NCI-H82 (cell line): ENCODE data around the gene LRRK1.

Experiments used
- DNase-seq: peaks from one replicate; lab custom pipeline; 2025; lab: John Stamatoyannopoulos, UW

The LRRK1 gene

DNA sequence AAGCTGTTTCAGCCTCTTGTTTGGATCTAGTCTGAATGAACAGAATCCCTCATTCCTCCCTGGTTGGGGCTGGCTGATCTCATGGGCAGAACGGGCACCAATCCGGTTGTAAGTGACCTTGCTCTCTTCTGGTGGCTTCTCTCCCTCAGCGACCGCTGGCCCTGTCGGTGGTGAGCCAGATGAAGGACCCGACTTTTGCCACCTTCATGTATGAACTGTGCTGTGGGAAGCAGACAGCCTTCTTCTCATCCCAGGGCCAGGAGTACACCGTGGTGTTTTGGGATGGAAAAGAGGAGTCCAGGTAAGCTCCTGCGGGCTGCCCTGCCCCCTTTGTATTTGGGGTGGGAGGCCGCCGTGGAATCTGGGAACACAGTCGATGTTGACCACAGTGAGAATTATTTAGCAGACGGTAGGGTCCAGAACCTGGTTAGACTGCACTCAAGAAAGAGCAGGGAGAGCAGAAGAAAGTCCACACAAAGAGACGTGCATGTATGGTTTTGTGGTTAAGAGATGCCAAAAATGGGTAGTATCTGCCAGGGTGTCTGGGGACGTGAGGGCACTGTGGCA lies 138.8 kb downstream of the LRRK1 start:
- no peak for DNase-seq

DNA sequence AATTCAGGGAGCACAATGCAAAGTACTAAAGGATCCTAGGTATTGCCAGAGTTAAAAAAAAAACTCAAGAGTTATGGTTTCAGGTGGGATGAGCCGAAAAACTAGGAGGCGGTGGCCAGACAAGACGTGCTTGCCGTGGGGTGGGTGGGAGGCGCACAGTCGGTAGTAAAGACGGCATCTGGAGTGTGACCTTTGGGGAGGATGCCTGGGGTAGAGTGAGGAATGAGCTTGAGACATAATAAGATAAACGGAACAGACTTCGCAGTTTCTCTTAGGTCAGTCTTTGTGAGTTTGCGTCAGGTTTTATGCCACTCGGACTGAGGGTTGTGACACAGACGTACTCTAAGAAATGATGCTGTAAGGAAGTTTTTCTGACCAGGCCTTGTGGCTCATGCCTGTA lies 139.6 kb downstream of the LRRK1 start:
- no peak for DNase-seq

DNA sequence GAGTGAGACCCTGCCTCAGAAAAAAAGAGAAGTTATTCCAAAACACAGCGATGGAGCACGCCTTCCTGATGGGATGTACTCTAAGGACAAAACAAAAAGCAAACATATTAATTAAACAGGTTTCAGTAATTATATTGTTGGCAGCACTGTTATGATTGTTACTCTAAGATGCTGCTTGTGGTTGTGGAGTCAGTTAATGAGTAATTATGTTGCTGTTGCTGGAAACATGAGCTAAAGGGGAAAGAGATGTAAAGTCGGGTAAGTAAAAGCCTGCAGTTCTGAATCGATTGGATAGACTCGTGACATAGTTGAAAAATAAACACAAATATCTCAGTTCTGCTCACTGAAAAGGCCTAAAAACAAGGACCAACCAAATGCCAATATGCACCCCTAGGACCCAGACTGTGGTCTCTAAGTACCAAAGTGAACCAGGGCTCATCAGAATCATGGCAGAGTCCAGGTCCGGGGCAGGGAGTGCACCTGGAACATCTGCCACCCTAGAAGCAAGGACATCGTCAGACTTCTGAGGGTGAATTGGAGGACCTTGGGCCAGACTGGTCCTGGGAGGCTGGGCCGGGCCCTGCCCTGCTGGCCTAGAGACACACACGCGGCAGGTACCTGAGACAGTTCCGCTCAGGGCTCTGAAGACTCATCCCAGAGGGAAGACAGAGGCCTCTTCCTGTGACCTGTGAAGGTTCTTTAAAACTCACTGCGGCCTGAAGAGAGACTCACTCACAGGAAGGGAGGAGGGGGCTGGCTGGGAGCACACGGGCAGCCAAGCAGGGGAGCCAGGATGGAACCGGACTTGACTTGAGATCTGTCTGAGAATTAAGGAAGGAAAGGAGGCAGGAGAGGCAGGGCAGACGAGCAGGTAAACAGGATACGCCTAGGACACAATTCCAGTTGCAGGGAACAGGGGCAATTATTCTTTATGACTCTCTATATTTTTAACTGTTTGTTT lies 140.5 kb downstream of the LRRK1 start:
- DNase-seq = no peak

DNA sequence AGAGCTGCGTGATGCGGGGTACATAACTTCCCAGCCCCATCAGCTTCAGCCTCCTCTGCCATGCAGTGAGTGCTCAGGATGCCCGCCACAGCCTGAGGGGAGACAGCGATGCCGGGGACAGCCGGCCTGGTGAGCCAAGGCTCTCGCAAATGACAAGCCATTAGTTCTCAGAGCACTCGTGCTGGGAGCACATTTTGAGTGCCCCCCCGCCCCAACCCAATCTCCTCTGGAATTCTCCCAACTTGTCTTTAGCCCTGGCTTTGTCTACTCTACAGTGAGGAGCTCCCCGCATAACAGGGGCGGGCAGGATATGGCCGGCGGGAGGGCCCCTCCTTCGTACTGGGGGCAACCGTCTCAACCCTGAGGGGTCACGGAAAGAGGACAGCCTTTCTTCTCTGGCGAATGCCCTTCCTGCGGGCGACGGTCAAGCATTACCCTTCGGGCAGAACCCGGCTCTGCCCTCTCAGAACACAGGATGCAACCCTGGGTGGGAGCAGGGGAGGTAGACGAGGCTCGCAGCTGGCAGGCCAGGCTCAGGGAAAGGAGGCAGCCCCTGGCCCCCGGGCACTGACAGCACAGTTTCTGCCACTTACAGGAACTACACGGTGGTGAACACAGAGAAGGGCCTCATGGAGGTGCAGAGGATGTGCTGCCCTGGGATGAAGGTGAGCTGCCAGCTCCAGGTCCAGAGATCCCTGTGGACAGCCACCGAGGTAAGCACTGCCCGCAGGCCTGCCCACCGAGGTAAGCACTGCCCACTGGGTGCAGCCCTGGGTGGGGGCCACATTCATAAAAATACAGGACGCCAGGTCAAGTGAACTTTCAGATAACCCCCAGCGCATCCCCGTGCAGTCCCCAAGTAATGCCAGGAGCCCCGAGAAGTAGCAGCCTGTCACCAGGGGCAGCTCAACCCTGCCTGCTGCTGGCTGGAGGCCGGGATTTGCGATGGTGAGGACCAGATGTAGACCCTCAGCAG lies 141.7 kb downstream of the LRRK1 start:
- DNase-seq = no peak

DNA sequence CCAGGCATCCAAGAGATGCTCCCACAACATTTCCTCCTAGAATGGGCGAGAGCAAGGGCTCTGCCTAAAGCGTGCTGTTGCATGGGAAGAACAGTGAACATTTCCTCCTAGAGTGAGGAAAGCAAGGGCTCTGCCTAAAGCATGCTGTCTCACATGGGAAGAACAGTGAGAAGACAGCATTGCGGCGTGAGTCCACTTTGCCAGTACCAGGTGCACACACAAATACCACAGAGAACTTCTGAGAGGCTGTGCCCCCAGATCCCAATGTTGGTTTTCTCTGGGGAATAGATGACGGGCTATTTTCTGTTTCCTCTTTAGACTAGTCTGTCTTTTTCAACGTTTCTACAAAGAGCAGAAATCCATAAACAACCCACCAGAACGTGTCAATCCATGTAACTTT lies 142.9 kb downstream of the LRRK1 start:
- DNase-seq = no peak

DNA sequence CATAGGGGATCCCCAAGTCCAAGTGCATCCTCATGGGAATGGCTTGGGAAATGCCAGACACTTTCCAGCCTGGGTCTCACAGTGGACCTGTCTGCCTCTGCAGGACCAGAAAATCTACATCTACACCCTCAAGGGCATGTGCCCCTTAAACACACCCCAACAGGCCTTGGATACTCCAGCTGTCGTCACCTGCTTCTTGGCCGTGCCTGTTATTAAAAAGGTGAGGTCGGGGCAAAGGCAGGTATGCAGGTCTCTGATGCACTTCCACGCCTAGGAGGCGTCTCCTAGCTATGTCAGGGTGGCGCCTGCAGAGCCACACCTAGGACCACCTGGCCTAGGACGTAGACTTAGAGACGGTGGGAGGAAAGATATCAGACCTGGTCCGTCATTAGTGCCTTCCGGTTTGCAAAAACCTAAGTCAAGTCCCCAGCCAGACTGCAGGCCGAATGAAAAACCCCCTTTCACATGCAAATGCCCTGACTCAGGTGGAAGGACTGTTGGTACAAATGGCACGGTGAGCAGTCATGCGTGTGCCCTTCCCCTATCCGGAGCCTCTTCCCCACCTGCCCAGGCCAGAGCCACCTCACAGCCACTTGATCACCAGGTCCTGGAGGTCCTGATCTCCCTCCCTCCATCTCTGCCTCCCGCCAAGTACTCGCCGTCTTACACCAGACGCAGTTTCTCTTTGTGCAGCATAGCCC lies 143.5 kb downstream of the LRRK1 start:
- DNase-seq = no peak

DNA sequence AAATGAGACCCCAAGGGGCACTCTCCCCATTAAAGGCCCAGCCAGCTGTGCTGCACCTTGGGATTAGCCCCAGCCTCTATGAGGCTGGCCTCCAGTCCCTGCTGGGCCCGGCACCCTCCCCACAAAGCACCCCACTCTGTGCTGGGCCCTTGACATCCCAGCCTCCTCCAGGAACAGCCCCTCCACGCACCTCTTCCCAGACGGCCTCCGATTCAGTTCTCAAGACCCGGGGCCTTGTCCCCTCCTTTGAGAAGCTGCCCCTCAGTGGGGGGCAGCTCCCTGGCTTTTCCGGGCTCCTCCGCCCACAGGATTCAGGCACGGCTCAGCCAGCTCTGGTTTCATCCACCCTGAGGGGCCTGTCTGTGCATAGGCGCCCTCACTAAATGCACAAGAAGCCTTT lies 144.1 kb downstream of the LRRK1 start:
- DNase-seq = no peak

DNA sequence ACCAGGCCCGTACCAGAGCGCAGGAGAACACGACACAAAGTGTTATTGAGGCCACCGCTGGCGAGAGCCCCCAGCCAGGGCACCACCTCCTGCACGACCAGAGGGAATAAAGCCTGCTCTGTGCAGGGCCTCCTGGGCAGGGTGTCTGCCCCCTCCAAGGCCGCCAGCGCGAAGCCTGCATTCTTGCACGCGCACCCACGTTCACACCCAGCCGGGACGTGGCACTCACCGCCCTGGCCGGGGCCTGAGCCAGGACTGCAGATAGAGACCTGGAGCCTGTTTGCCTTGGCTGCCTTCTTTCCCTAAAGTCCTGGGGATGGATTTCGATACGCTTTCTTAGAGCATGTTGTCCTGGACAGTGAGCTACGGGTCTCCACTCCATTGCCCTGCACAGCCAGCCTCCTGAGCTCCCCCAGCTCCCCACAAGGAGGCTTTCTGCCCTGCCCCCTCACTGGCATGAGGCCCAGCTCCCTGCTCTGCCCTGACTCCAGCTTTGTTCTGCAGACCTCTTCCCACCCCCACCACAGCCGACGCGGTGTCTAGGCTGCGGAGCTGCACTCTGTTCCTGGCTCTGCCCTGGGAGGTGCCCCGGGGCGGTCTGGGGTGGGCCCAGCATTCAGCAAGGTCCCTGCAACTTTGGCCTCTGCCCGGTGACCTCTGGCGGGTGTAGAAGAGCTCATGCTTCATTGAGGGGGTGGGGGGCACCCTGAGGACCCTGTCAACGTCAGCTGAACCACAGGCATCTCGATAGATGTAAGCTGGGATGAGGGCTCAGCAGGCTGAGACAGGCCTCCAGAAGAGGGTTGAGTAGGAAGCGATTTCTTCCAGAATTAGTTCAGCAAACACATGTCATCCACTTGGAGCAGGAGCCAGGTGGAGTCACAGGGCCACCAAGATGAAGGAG lies 145.0 kb downstream of the LRRK1 start:
- no peak for DNase-seq

DNA sequence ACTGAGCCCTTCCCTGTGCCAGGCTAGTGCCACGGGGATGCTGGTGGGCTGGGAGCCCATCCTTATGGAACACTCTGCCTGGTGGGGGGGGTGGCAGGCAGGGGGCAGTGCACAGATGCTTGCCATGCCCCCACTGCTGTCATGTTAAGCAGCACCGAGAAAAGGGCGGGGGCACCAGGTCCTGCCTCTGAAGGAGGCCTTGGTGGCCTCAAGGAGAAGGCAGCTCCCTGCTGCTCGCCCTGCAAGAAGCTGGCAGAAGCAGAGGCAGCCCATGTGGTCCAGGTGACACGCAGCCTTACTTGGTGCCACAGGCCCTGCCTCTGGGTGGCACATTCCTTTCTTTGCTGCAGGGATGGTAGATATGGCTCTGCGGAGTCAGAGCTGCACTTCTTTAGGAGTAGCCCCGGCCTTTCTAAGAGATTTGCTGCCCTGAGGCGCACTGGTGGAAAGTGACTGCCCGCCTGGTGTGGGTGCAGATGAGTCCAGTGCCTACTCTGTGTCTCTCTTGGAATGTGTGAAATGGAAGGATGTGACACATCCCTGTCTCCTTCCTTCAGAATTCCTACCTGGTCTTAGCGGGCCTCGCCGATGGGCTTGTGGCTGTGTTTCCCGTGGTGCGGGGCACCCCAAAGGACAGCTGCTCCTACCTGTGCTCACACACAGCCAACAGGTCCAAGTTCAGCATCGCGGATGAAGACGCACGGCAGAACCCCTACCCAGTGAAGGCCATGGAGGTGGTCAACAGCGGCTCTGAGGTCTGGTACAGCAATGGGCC lies 145.8 kb downstream of the LRRK1 start:
- no peak for DNase-seq

DNA sequence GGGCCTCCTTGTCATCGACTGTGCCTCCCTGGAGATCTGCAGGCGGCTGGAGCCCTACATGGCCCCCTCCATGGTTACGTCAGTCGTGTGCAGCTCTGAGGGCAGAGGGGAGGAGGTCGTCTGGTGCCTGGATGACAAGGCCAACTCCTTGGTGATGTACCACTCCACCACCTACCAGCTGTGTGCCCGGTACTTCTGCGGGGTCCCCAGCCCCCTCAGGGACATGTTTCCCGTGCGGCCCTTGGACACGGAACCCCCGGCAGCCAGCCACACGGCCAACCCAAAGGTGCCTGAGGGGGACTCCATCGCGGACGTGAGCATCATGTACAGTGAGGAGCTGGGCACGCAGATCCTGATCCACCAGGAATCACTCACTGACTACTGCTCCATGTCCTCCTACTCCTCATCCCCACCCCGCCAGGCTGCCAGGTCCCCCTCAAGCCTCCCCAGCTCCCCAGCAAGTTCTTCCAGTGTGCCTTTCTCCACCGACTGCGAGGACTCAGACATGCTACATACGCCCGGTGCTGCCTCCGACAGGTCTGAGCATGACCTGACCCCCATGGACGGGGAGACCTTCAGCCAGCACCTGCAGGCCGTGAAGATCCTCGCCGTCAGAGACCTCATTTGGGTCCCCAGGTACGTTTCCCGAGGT lies 146.5 kb downstream of the LRRK1 start:
- no peak for DNase-seq

DNA sequence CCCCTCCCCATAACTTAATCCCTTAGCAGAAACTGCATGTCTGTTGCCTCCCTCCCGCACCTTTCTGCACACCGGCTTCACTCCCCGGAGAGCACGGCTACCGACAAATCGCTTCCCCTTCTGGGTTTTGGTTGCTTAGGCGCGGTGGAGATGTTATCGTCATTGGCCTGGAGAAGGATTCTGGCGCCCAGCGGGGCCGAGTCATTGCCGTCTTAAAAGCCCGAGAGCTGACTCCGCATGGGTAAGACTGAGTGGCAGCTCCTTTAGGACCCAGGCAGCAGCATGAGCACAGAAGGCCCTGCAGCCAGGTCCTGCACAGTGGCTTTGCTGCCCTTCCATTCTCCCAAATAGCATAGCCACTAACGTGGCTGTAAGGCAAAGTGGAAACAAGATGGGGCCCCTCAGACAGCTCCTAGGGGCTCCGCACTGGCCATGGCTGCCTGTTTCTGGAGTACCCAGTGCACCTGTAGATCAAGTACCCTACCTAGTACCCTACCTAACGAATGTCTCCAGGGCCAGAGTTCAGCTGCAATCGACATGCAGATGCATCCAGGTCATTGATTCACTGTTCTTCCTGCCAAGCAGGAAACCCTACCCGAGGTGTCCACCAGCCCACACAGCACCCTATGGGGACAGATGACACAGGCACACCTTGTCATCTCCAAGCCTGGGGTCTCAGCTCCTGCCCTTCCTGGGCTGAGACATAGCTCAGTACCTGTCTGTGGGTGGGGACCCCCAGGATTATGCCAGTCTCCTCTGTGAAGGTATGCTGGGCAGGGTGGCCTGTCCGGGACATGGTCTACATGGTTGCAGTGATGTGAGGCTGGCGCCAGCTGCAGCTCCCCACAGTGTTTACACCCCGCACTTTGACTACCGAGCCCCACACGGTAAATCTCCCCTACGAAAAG lies 147.6 kb downstream of the LRRK1 start:
- no peak for DNase-seq

DNA sequence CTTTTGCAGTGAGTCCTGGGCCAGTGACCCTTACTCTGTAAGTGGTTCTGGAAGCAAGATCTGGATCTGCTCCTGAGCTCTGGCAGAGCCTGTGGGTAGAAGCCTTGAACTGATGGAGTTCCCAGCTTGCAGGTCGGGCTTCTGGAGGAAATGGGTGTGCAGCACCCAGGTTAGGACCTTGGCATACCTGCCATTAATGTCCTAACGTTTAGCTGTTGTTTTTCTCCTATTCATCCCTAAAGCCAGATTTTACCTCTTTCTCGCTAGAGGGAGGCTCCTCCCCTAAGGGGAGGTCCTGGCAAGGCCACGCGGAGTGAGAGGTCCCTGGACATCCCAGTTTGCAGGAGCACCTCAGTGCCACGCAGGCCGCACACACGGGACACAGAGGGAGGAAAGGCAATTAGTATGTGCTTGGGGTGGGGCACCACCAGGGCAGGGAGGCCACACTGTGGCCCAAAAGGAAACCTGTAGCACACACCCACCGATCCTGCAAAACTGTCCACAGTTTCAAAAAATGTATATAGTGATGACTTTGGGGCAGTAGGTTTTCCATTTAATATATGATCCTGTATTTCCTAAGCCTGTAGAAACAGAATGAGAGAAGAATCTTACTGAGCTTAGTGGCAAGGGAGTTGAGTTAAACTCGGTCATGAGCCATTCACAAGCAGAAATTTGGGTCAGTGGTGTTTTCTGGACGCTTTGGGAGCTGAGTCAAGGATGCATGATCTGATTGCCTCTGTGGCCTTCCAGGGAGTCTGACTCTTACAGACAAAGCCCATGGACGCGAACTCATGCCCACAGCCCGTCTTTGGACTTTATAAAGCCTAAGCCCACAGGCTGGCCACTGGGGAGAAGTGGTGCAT lies 148.7 kb downstream of the LRRK1 start:
- no peak for DNase-seq

DNA sequence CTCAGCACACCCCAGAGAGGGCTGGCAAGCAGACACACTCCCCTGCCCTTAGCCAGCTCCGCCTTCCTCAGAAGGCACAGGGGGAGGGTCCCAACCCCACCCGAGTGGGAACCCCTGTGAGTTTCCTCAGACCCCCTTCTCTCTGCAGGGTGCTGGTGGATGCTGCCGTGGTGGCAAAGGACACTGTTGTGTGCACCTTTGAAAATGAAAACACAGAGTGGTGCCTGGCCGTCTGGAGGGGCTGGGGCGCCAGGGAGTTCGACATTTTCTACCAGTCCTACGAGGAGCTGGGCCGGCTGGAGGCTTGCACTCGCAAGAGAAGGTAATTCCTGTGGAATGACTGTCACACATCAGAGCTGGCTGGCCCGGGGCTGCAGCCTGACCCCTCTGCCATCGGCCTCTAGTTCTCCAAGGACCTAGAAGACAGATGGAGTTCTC lies 149.4 kb downstream of the LRRK1 start:
- no peak for DNase-seq

DNA sequence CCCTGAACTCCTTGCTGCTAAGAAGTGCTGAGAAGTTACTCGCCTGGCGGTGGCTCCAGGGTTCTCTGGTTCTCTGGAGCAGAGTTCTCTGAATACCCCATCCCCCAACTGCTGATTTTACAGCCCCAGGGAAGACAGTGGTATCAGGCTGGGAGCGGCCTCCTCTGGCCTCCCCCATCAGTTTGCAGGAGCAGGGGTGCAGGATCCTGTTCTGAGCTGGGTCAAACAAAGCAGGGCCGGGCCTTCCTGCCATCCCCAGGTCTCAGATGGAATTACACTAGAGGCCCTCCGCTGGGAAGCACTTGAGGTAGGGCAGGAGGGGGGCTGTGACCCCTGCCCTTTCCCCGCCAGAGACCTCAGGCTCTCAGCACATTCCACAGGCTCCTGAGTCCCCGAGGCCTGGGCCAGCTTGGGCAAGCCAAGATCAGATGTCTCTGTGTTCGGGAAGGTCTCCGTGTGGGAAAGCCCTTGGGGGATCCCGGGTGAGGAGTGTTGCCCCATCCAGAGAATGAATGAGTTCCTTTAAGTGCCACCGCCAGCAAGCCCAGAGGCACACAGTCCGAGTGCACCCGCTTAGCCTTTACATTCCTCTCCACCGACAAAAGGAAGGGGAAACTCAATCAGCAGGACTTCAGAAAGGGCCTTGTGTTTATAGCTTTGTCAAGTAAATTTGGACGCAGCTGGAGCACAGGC lies 149.9 kb downstream of the LRRK1 start:
- DNase-seq = no peak

DNA sequence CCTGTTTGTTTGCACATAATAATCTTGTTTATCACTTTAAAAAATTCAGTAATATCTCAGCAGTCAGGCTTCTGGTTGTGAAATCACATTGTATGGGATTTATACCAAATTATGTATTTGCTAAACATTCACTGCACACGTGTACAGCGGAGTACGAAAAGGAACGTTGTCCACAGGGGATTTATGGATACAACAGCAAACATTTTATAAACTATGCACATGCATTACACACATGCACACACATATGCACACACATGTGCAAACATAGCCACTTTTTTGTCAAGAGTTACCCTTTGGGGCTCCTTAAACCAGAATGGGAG lies 150.5 kb downstream of the LRRK1 start:
- DNase-seq = no peak

DNA sequence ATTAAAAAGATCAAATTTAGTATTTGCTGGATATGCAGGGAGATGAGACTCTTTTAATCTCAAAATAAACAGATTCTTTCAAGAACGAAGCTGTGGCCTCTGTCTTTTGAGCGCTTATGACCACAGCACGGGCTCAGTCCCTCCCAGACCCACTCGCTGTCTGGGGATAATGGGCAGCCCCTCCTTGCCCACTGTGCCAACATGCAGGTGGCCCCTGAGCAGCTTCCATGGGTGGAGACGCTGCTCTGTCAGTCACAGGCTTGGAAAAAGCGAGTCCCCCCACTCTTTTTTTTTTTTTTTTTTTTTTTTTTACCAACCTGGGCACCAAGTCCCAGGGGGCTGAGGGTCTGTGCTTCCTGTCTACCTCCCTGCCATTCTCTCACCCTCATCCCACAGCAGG lies 150.9 kb downstream of the LRRK1 start:
- no peak for DNase-seq
